Measurements from ENCODE around the gene MMP15. TPM values are rescaled to one million over a fixed set of nuclear protein-coding genes. Genes with fewer than 3 reads are reported as not detected.
"Not testable (repeated sequence)": the region's sequence is repeated elsewhere in the genome, so short reads cannot be mapped to it uniquely, and the experiment has no call there.

MMP15 gene
- total RNA-seq, 2 experiments from 2014 or later: 0.20 to 0.27 TPM

DNA sequence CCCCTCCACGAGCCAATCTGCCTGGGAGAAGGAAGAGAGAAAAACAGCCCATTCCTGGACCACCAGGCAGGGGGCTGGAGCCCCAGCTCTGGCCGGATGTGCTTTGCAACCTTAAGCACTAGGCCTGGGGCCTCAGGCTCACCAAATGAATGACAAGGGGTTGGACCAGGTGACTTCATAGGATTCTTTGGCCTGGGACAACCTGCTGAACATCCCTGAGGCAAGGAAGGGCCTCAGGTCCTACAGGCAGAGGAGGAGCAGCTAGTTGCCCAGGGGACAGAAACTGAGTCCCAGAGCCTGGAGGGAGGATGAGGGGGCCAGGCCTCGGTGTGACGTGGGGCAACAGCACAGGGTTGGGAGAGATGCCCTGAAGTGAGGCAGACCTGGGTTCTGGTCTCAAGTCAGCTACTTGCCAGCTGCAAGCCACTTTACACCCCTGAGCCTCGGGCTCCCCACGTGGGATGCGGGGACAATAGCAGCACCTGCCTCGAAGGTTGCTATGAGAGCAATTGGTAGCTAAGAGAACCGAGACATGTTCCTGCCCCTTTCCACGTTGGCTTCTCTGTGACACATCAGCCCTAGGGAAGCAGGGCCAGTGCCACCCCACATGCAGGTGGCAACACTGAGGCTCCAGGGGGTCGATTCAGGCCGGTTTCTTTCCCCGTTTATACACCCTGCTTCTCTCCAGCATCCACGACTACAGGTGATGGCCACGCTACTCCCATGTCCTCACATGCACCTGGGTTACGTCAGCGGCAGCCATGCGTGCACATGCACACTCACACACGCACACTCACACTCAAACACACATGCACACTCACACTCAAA, 61.0 kb downstream of the MMP15 start:
- H3K4me3 Mint-ChIP-seq: no peak overlapping the region
- no peak overlapping the region for H3K27ac Mint-ChIP-seq
- POLR2A ChIA-PET: no interaction called here
- DNase-seq: no peak
- no peaks in the 10 kb centered on the region for H3K27me3 Mint-ChIP-seq
- no peaks in the 10 kb centered on the region for H3K4me1 Mint-ChIP-seq
- no peaks in the 10 kb centered on the region for H3K36me3 Mint-ChIP-seq (ENCODE audit: low read depth)
- H3K9me3 Mint-ChIP-seq: no peaks in the 10 kb centered on the region
- CTCF ChIA-PET: interaction anchor here (1.0 kb wide), 1 partner anchor 11 kb away, joined by 4 read pairs; no protein-coding TSS in a partner anchor

DNA sequence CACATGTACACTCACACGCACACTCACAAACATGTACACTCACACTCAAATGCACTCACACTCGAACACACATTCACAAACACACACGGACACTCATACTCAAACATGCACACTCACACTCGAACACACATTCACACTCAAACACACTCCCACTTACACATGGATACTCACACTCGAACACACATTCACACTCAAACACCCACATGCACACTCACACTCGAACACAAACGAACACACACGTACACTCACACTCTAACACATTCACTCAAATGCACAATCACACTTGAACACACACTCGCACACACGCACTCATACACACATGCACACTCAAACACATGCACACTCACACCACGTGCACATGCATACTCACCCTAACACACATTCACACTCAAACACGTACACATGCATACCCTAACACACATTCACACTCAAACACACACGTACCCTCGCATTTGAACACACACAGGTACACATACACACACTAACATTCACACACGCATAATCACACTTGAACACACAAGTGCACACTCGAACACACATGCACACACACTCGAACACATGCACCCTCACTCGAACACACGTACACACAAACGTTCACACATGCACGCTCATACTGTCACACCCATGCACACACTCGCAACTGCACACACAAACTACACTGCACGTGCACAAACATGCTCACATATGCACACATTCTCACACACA, 61.8 kb downstream of the MMP15 start:
- no peaks in the 10 kb centered on the region for H3K27me3 Mint-ChIP-seq
- ChIA-PET POLR2A (no interaction called here), CTCF (no interaction called here)
- H3K9me3 Mint-ChIP-seq: no peaks in the 10 kb centered on the region
- no peaks in the 10 kb centered on the region for H3K36me3 Mint-ChIP-seq (ENCODE audit: low read depth)
- no peaks in the 10 kb centered on the region for H3K4me1 Mint-ChIP-seq
- no peak overlapping the region for H3K4me3 Mint-ChIP-seq
- no peak overlapping the region for H3K27ac Mint-ChIP-seq
- no peak for DNase-seq

DNA sequence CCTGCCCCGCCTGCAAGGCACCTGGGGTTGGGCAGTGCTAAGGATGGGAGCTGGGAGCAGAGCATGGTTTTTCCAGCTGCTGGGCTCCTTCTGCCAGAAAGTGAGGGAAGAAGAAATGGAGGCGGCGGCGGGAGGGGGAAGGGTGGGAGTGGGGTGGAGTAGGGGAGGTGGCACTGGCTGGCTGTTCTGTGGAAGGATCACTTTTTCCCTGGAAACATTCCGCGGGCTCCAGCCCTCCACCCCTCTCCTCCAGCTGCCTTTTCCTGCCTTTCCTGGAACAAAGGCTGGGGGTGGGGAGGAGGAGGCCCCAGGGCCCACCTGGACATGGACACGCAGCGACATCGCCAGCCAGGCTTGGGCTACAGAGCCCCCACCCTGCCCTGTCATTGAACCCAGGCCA, 62.5 kb downstream of the MMP15 start:
- DNase-seq: no peak
- POLR2A ChIA-PET: no interaction called here
- no peaks in the 10 kb centered on the region for H3K4me1 Mint-ChIP-seq
- no peak overlapping the region for H3K27ac Mint-ChIP-seq
- H3K36me3 Mint-ChIP-seq (ENCODE audit: low read depth): no peaks in the 10 kb centered on the region
- H3K9me3 Mint-ChIP-seq: no peaks in the 10 kb centered on the region
- CTCF ChIA-PET: interaction anchor here (0.6 to 0.7 kb wide), 2 partner anchors 23 to 645 kb away, joined by 3 to 4 read pairs; no protein-coding TSS in a partner anchor
- no peak overlapping the region for H3K4me3 Mint-ChIP-seq
- no peaks in the 10 kb centered on the region for H3K27me3 Mint-ChIP-seq

DNA sequence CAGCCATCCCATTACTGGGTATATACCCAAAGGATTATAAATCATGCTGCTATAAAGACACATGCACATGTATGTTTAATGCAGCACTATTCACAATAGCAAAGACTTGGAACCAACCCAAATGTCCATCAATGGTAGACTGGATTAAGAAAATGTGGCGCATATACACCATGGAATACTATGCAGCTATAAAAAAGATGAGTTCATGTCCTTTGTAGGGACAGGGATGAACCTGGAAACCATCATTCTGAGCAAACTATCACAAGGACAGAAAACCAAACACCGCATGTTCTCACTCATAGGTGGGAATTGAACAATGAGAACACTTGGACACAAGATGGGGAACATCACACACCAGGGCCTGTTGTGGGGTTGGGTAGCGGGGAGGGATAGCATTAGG, 64.8 kb downstream of the MMP15 start:
- H3K4me3 Mint-ChIP-seq; H3K36me3 Mint-ChIP-seq (ENCODE audit: low read depth); H3K4me1 Mint-ChIP-seq; H3K9me3 Mint-ChIP-seq; CTCF ChIA-PET; H3K27me3 Mint-ChIP-seq; DNase-seq; POLR2A ChIA-PET; H3K27ac Mint-ChIP-seq: not testable (repeated sequence)

DNA sequence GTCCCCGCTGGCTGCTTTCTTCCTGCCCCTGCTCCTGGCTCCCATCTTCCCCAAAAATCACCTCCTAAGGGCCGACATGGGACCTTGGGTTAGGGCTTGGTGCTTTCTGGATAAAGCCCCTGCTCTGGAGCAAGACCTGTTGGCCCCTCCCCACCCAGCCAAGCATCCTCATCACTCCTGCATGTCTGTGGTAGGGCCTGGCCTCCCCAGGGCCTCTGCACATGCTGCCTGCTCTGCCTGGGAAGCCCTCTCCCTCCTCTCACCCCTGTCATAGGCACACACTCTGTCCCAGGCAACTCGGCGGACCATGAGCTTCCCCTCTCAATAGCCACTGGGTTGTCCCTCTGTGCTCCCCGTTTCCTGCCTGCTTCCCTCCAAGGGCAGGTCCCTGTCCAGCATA, 68.5 kb downstream of the MMP15 start:
- ChIA-PET POLR2A (no interaction called here), CTCF (no interaction called here)
- H3K9me3 Mint-ChIP-seq: no peaks in the 10 kb centered on the region
- H3K4me1 Mint-ChIP-seq: peaks cover 5% of the 10 kb centered on the region
- H3K4me3 Mint-ChIP-seq: no peak overlapping the region
- H3K36me3 Mint-ChIP-seq (ENCODE audit: low read depth): no peaks in the 10 kb centered on the region
- DNase-seq: no peak
- H3K27me3 Mint-ChIP-seq: no peaks in the 10 kb centered on the region
- no peak overlapping the region for H3K27ac Mint-ChIP-seq

DNA sequence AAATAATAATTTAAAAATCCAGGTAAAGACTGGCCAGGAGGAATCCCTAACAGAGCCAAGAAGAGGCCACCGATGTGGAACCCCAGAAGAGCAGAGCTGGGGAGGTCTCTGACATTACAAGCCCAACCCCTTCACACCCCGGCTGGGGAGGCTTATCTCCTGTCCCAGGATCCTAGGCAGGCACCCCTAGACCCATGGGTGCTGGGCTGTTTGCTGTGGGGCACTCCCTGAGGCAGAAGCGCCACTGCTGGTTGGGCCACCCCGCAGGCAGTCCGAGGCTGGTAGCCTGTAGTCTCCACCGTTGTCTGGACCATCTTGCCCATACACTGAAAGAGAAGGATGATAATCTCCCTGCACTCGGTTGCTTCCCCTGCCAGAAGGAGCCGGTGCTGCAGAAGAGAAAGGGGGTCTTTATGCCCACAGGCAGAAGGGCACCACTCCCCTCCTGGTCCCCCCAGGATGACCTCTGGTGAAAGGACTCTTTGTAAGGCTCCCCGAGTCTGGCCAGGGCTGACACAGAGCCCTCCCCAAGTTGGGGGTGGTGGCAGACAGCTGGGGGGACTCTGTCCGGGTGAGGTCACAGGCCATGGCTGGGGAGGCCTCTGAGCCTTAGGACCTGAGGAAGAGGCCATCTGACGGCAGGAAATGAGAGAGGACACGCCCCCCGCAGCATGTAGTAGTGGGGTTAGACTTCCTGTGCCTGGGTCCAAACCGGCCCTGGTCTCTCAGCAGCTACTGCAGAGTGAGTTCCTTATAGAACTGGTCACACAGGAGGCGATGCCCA, 69.4 kb downstream of the MMP15 start:
- ChIA-PET POLR2A (no interaction called here), CTCF (no interaction called here)
- no peak for DNase-seq
- Mint-ChIP-seq H3K27me3 (no peaks in the 10 kb centered on the region), H3K4me3 (no peak overlapping the region), H3K36me3 (ENCODE audit: low read depth) (no peaks in the 10 kb centered on the region), H3K27ac (no peak overlapping the region), H3K4me1 (peaks cover 5% of the 10 kb centered on the region), H3K9me3 (no peaks in the 10 kb centered on the region)

DNA sequence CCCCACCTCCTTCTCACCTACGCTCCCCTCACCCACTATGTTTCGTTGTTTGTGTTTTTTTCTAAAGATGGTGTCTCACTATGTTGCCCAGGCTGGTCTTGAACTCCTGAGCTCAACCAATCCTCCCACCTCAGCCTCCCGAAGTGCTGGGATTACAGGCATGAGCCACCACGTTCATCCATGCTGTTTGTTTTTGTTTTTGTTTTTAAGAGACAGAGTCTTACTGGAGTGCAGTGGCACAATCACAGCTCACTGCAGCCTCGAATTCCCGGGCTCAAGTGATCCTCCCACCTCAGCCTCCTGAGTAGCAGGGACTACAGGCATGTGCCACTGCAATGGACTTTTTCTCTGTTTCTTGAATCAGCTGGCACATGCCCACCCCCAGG, 70.0 kb downstream of the MMP15 start:
- H3K36me3 Mint-ChIP-seq (ENCODE audit: low read depth); H3K27ac Mint-ChIP-seq; H3K4me3 Mint-ChIP-seq; POLR2A ChIA-PET; H3K9me3 Mint-ChIP-seq; H3K27me3 Mint-ChIP-seq; DNase-seq: not testable (repeated sequence)
- H3K4me1 Mint-ChIP-seq: peaks cover 11% of the 10 kb centered on the region
- CTCF ChIA-PET: interaction anchor here (0.6 kb wide), 1 partner anchor 419 kb away, joined by 3 read pairs; no protein-coding TSS in a partner anchor

DNA sequence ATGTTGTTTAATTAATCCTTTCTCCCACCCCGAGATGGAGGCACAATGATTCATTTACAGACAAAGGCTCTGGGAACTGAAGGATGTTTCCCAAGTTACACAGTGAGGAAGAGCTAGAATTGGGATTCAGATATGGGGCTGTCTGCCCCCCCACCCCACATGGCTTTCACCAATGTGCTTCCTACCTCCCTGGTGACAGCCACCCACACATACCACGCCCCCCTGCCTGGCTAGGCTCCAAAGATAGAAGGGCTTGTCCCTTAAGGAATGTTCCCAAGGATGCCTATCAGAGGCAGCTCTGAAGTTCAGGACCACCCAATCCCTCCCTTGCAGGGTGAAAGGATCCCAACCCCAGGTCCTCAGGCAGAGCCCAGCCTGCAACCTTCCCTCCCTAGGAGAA, 70.7 kb downstream of the MMP15 start:
- Mint-ChIP-seq H3K4me1 (peaks cover 16% of the 10 kb centered on the region), H3K4me3 (no peak overlapping the region), H3K36me3 (ENCODE audit: low read depth) (no peaks in the 10 kb centered on the region), H3K27me3 (no peaks in the 10 kb centered on the region), H3K9me3 (no peaks in the 10 kb centered on the region), H3K27ac (no peak overlapping the region)
- CTCF ChIA-PET: interaction anchor here (0.6 to 2.1 kb wide), 5 partner anchors 11 to 419 kb away, joined by 3 to 10 read pairs (median 3); no protein-coding TSS in a partner anchor
- DNase-seq: no peak
- POLR2A ChIA-PET: no interaction called here

Other genes with a start within 250 kb of the MMP15 start
- gene KIFC3, start 223.3 kb upstream of the MMP15 start, total RNA-seq: not detected
- not detected for gene CNGB1, start 54.6 kb upstream of the MMP15 start, total RNA-seq
- 10 to 100 TPM; 19.8 to 20.8 TPM for gene ZNF319, start 25.1 kb upstream of the MMP15 start, total RNA-seq
- 10 to 100 TPM; 52.0 to 58.0 TPM for gene USB1, start 24.3 kb upstream of the MMP15 start, total RNA-seq
- gene CFAP20, start 103.6 kb downstream of the MMP15 start, total RNA-seq: 10 to 100 TPM; 40.7 to 46.7 TPM
- 10 to 100 TPM; 64.8 to 70.4 TPM for gene CSNK2A2, start 172.4 kb downstream of the MMP15 start, total RNA-seq